IPS-18c (cell line): ENCODE data around the gene IGFBP3.

Experiments
- H3K4me3 ChIP-seq: 2 replicates; pipeline ENCODE4 v1.7.0; 2013; ENCODE audit warnings: low read depth, mild to moderate bottlenecking, low read length, moderate library complexity; ENCODE audit not compliant: insufficient read depth
- H3K9me3 ChIP-seq: one replicate; pipeline ENCODE4 v1.6.1; 2013; ENCODE audit warnings: mild to moderate bottlenecking, low read length, moderate library complexity; ENCODE audit not compliant: control insufficient read depth, insufficient read depth

Gene IGFBP3

DNA sequence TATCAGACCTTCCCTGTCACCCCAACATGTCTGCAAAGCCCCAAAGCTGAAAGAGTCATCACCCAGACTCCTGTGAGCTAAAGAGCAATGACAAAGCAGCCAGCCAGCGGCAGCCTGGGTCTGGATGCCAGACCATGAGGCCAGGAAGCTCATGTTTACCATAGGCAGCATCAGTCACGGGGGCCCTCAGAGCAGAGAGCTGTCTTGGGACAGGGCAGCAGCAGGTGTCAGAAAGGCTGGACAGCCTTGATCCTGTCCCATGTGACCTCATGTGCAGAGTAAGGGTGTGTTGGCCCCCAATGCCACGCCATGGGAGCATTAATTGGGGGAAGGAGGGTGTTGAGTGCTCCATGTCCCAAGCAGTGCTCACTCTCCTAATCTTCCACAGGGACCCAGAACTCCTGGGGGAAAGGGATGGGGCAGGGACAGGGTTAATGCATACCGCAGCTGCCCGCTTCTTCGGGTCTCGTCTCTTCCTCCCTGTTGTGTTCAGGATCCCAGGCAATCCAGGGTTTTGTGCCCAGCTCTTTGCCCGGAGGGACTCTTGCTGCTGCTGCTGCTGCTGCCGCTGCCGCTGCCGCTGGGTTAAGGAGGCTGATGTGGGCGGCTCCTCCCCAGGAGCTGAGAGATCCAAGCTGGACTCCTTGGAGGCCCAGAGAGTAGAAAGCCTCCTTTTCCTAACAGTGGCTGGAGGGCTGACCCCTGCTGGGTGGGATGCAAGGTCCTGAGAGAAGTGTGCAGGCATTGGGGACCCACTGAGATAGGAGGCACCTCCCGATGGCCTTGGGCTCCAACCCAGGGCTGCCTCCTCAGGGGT, 55.3 kb downstream of the IGFBP3 start:
- H3K4me3 ChIP-seq = no peak overlapping the region

DNA sequence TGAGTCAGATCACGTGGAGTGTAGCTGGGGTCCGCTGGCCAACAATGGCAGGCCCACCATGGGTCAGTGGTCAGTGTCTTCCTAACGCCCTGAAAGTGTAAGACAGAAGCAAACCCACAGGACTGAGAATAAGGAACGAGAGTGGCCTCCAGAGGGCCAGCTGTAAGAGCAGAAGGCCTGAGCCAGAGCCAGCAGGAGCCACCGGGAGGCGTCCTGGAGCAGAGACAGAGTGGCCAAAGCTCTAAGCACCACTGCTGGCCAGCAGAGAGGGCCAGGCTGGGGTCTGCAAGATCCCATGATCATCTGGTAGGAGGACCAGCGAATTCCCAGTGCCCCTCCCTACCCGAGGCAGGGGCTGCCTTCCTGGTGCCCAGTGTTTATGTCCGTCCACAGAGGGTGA, 57.4 kb downstream of the IGFBP3 start:
- H3K4me3 ChIP-seq = no peak overlapping the region
- peaks cover 2% of the 10 kb centered on the region for H3K9me3 ChIP-seq

More for the DNA sequence above, 55.3 kb downstream of the IGFBP3 start:
- H3K9me3 ChIP-seq = no peaks in the 10 kb centered on the region
